GM20431 (cell line): Measurements from ENCODE around the gene PLCXD3.
"Not testable (repeated sequence)": the region's sequence is repeated elsewhere in the genome, so short reads cannot be mapped to it uniquely, and the experiment has no call there.

ENCODE experiments used
- in situ Hi-C: fragments of 300-500 bp; cut with MseI, MboI; formaldehyde crosslinking; loops from one replicate; pipeline ENCODE4 v1.15.0; 2020; ENCODE audit warnings: low sequenced_read_pairs; ENCODE audit not compliant: unreplicated experiment

The PLCXD3 gene

GRCh38 chr5:41503310-41503709, 7.1 kb downstream of the PLCXD3 start:
- in situ Hi-C loops: no loop called here

DNA sequence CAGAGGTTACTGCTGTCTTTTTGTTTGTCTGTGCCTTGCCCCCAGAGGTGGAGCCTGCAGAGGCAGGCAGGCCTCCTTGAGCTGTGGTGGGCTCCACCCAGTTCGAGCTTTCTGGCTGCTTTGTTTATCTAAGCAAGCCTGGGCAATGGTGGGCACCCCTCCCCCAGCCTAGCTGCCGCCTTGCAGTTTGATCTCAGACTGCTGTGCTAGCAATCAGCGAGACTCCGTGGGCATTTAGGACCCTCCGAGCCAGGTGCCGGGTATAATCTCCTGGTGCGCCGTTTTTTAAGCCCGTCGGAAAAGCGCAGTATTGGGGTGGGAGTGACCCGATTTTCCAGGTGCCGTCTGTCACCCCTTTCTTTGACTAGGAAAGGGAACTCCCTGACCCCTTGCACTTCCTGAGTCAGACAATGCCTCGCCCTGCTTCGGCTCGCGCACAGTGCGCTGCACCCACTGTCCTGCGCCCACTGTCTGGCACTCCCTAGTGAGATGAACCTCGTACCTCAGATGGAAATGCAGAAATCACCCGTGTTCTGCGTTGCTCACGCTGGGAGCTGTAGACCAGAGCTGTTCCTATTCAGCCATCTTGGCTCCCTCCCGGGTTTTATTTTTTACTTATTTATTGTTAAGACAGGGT, 16.8 kb downstream of the PLCXD3 start:
- in situ Hi-C loops: not testable (repeated sequence)

- in situ Hi-C loops: no loop called here
These were observed 24.9 kb downstream of the PLCXD3 start for GRCh38 chr5:41485533-41485932.

DNA sequence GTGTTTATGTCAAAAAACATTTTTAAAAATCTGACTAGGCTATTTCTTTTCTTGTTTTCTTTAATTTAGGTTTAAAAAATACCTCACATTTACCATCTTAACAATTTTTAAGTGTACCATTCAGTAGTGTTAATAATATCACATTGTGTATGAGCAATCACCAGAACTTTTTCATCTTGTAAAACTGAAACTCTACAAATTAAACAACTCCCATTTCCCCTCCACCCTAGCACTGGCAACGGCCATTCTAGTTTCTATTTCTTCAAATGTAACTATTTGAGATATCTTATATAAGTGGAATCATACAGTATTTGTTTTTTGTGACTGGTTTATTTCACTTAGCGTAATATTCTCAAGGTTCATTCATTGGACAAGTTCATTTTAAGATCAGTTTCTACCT, 27.7 kb downstream of the PLCXD3 start:
- in situ Hi-C loops: no loop called here

DNA sequence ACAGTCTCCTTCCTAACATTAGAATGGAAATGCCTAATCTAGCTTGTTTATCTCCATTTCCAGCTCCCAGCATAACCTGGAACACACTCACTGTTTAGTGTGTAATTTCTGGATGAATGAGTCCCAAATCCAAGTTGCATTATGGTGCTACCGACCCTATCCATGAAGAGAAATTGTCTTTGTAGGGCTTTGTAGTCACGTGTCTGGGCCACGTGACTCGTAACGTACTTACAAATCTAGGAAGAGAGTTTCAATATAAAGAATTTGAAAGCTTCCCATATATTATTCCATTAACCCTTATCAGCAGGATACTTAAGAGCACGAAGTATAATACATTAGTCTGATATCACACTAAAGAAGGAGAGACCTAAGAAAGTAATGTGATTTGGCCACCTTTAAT, 28.2 kb downstream of the PLCXD3 start:
- in situ Hi-C loops: no loop called here

- in situ Hi-C loops: not testable (repeated sequence)
These were observed 38.7 kb downstream of the PLCXD3 start for GRCh38 chr5:41471571-41472208.

GRCh38 chr5:41465493-41466171, 44.8 kb downstream of the PLCXD3 start:
- in situ Hi-C loops: no loop called here

GRCh38 chr5:41459557-41459956, 50.8 kb downstream of the PLCXD3 start:
- in situ Hi-C loops: no loop called here

- in situ Hi-C loops: no loop called here
These were observed 53.3 kb downstream of the PLCXD3 start for GRCh38 chr5:41457094-41457493.

DNA sequence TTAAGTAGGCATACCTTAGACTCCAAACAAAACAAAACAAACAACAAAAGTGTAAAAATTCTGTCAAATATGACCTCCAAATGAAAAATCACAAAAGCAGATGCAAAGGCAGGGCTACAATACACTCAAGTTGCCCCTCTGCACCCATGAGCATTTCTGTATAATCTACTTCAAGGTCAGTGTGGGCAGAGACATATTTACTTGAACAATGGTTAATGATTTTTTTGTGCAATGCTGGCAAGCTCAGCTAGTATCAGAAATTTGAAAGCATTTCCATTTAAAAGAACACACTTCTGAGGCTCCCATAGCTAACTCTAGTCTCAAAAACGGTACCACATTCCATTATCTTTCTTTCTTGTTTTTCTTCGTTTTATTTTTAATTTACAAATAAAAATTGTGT, 57.9 kb downstream of the PLCXD3 start:
- in situ Hi-C loops: no loop called here

GRCh38 chr5:41447650-41448510, 62.5 kb downstream of the PLCXD3 start:
- in situ Hi-C loops: no loop called here

DNA sequence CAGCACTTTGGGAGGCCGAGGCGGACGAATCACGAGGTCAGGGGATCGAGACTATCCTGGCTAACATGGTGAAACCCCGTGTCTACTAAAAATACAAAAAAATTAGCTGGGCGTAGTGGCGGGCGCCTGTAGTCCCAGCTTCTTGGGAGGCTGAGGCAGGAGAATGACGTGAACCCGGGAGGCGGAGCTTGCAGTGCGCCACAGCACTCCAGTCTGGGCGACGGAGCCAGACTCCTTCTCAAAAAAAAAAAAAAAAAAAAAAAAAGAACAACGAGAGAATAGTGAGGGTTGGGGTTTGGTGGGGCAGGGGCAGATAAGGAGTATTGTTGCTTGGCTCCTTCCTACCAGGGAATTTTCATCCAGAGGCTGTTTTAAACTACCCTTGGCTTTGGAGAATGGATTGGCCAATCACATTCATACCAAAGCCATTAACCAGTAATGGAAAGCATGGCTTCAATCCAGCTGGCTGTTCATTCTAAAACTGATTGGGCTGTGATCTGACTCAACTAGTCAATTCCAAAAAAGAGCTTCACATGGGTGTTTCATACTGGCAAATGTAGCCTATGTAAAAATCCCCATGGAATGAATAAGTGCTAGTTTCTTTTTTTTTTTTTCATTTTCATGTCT, 64.4 kb downstream of the PLCXD3 start:
- in situ Hi-C loops: no loop called here

DNA sequence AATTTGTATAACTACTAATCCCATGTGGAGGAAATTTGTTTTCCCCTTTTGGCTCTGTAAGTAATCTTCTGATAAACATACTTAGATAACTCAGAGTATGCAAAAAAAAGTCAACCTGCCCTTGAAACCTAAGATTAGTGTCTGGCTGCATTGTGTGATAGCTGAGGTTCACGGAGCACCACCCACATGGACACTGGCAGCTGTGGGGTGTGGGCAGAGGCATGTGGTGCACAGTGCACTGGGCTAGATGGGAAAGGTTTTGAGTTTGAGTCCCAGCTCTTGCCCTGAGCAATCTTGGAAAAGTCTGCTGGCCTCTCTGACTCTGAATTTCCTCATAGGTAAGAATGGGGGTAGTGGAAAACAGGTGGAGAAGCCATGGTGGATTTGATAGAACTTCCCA, 75.1 kb downstream of the PLCXD3 start:
- in situ Hi-C loops: no loop called here

DNA sequence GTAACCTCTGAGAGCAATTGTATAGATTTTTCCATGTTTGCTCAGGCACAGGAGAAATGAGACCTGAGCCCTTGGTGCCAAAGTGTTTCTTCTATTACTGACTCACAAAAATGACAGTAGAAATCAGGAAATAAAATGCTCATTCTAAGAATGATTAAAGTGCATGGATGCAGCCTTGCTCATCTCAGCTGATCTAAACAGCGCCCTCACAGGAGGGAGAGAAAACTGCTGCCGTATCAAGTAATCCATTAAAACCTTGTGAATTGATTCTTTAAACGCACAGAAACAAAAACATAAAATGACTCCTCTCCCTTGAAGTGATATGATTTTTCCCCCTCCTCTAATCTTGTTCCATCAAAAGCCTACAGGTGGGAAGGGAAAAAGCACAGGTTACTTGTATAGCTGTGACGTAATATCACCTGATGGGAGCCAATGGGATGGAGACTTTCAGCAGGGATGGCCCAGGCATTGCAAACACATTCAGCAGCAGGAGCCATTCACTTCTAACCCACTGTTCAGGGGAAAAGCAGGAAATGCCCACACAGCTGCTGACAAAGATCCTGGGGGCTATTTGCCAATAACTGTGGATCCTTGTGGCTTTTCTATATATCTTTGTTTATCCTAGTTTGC, 76.7 kb downstream of the PLCXD3 start:
- in situ Hi-C loops: no loop called here

- in situ Hi-C loops: no loop called here
These were observed 77.7 kb downstream of the PLCXD3 start for GRCh38 chr5:41432481-41433253.

- in situ Hi-C loops: no loop called here
These were observed 82.9 kb downstream of the PLCXD3 start for GRCh38 chr5:41427505-41427904.

GRCh38 chr5:41425736-41426135, 84.7 kb downstream of the PLCXD3 start:
- in situ Hi-C loops: no loop called here

DNA sequence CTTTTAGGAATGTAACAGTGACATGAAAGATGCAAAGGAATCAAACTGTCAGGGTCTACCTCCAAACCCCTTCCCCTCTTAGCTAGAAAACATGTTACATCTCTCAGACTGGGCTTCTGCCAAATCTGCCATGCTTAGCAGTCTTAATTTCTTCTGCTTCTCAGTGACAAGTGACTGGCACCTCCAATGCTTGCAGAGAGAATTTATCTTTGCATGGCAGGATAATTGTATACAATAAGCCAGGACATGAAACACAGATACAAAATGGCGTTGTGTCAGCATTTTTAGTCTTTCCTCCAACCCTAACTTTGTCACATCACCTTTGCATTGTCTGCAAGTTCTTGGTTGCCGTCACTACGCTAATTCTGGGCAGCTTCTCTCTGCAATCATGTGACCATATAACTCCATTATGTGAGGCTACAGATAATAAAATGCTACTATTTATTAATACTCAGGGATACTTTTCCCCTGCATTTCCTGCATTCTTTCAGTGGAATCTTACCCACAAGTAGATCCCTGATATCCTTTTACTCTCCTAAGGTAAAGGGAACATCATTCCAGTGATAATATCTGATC, 89.8 kb downstream of the PLCXD3 start:
- in situ Hi-C loops: no loop called here
